ENCODE results near the gene DAPK1. TPM values are rescaled to one million over a fixed set of nuclear protein-coding genes. Genes with fewer than 3 reads are reported as not detected.

Gene DAPK1
- total RNA-seq, 1 experiment from 2014 or later = 133 TPM

DNA sequence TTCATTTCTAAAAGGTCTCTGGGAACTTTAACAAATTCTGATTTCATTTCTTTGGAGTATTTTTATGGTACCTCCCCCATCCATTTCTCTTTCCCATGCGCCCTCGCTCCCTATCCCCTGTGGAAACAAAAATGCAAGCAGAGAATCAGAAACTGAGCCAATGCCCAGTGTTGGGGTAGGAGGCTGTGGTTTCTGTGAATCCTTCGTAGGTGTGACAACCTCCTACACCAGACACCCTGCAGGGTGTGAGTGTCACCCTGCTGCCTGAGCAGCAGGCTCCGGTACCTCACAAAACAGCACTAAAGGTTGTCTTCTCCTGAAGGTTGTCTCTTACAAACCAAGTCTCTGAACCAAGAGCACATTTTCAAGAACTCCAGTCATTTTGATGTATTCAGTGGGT, 124.4 kb downstream of the DAPK1 start:
- TF ChIP-seq, protein P1, sequence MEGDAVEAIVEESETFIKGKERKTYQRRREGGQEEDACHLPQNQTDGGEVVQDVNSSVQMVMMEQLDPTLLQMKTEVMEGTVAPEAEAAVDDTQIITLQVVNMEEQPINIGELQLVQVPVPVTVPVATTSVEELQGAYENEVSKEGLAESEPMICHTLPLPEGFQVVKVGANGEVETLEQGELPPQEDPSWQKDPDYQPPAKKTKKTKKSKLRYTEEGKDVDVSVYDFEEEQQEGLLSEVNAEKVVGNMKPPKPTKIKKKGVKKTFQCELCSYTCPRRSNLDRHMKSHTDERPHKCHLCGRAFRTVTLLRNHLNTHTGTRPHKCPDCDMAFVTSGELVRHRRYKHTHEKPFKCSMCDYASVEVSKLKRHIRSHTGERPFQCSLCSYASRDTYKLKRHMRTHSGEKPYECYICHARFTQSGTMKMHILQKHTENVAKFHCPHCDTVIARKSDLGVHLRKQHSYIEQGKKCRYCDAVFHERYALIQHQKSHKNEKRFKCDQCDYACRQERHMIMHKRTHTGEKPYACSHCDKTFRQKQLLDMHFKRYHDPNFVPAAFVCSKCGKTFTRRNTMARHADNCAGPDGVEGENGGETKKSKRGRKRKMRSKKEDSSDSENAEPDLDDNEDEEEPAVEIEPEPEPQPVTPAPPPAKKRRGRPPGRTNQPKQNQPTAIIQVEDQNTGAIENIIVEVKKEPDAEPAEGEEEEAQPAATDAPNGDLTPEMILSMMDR (IDR thresholded peaks at IDR 0.05; ENCODE audit: unreplicated experiment) = no peak
- Mint-ChIP-seq H3K4me1 (ENCODE audit: low read depth, unreplicated experiment) (peaks cover 20% of the 10 kb centered on the region), H3K9me3 (ENCODE audit: low read depth, unreplicated experiment) (no peaks in the 10 kb centered on the region), H3K27ac (ENCODE audit: unreplicated experiment) (no peak overlapping the region), H3K4me3 (ENCODE audit: low read depth, unreplicated experiment) (no peak overlapping the region), H3K36me3 (ENCODE audit: insufficient read depth, unreplicated experiment) (peaks cover 25% of the 10 kb centered on the region), H3K27me3 (ENCODE audit: unreplicated experiment) (no peaks in the 10 kb centered on the region)
- no peak for DNase-seq
- intact Hi-C loops (cut with micrococcal nuclease; ENCODE audit: unreplicated experiment) = no loop called here
- BruUV-seq (replicated peaks) = no TSS peak
- CTCF ChIA-PET = no interaction called here

DNA sequence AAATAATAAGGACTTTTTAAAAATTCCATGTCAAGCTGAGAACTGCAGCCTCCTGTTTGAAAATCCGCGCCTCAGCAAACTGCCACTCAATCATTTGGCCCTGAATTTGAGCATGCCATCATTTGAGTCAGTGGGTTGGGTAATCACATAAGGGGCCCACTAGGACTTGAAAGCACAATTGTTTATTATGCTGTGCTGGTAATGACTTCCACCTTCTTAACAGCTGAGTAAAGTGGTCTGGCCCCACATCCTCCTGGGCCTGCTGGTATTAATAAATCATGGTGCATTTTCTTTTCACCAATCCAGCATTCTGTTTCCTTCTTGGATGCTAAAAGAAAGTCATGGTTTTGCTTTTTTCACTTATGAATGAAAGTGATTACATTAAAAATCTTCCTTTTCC, 125.3 kb downstream of the DAPK1 start:
- no peak overlapping the region for H3K4me3 Mint-ChIP-seq (ENCODE audit: low read depth, unreplicated experiment)
- H3K27me3 Mint-ChIP-seq (ENCODE audit: unreplicated experiment) = no peaks in the 10 kb centered on the region
- TF ChIP-seq, protein P1 (IDR thresholded peaks at IDR 0.05; ENCODE audit: unreplicated experiment) = no peak
- intact Hi-C loops (cut with micrococcal nuclease; ENCODE audit: unreplicated experiment) = no loop called here
- H3K36me3 Mint-ChIP-seq (ENCODE audit: insufficient read depth, unreplicated experiment) = peaks cover 21% of the 10 kb centered on the region
- peaks cover 13% of the 10 kb centered on the region for H3K4me1 Mint-ChIP-seq (ENCODE audit: low read depth, unreplicated experiment)
- H3K27ac Mint-ChIP-seq (ENCODE audit: unreplicated experiment) = no peak overlapping the region
- H3K9me3 Mint-ChIP-seq (ENCODE audit: low read depth, unreplicated experiment) = no peaks in the 10 kb centered on the region
- DNase-seq = no peak
- no TSS peak for BruUV-seq (replicated peaks)
- CTCF ChIA-PET = no interaction called here

DNA sequence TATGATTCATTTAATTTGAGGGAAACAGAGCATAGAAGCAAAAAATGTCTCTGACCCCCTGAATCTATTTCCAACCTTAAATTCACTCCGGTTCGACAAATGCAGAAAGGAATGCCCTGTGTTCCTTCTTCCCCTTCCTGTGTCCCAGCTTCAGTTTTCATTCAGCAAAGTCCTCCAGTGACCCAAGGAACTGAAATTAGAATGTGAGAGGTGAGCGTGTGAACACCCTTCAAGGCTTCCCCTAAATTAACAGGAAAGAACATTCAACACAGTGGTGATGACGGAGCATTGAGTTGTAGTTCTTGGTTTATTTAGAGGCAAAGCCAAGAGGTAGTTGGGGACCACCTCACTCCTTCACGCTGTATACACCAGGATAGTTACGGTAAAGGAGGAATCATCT, 130.7 kb downstream of the DAPK1 start:
- CTCF ChIA-PET = no interaction called here
- Mint-ChIP-seq H3K9me3 (ENCODE audit: low read depth, unreplicated experiment) (no peaks in the 10 kb centered on the region), H3K36me3 (ENCODE audit: insufficient read depth, unreplicated experiment) (peaks cover 14% of the 10 kb centered on the region), H3K4me1 (ENCODE audit: low read depth, unreplicated experiment) (no peaks in the 10 kb centered on the region), H3K4me3 (ENCODE audit: low read depth, unreplicated experiment) (no peak overlapping the region), H3K27ac (ENCODE audit: unreplicated experiment) (no peak overlapping the region), H3K27me3 (ENCODE audit: unreplicated experiment) (no peaks in the 10 kb centered on the region)
- intact Hi-C loops (cut with micrococcal nuclease; ENCODE audit: unreplicated experiment) = no loop called here
- DNase-seq = no peak
- no TSS peak for BruUV-seq (replicated peaks)
- TF ChIP-seq, protein P1 (IDR thresholded peaks at IDR 0.05; ENCODE audit: unreplicated experiment) = no peak

DNA sequence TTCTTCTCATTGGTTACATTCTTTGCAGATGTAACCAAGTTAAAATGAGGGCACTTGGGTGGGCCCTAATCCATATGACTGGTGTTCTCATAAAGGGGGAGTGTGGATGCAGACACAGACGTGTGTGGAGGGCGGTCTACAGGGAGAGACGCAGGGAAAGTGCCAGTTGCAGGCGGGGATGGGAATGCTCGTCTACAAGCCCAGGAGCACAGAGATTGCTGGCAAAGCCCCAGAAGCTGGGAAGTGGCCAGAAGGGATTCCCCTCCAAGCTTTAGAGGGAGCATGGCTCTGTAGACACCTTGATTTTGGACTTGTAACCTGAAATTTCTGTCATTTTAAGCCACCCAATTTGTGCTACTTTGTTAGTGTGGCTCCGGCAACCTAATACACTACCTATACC, 131.4 kb downstream of the DAPK1 start:
- Mint-ChIP-seq H3K4me3 (ENCODE audit: low read depth, unreplicated experiment) (no peak overlapping the region), H3K36me3 (ENCODE audit: insufficient read depth, unreplicated experiment) (peaks cover 14% of the 10 kb centered on the region), H3K4me1 (ENCODE audit: low read depth, unreplicated experiment) (no peaks in the 10 kb centered on the region), H3K27ac (ENCODE audit: unreplicated experiment) (no peak overlapping the region), H3K9me3 (ENCODE audit: low read depth, unreplicated experiment) (no peaks in the 10 kb centered on the region), H3K27me3 (ENCODE audit: unreplicated experiment) (no peaks in the 10 kb centered on the region)
- TF ChIP-seq, protein P1 (IDR thresholded peaks at IDR 0.05; ENCODE audit: unreplicated experiment) = no peak
- no TSS peak for BruUV-seq (replicated peaks)
- DNase-seq = no peak
- CTCF ChIA-PET = no interaction called here
- intact Hi-C loops (cut with micrococcal nuclease; ENCODE audit: unreplicated experiment) = no loop called here

DNA sequence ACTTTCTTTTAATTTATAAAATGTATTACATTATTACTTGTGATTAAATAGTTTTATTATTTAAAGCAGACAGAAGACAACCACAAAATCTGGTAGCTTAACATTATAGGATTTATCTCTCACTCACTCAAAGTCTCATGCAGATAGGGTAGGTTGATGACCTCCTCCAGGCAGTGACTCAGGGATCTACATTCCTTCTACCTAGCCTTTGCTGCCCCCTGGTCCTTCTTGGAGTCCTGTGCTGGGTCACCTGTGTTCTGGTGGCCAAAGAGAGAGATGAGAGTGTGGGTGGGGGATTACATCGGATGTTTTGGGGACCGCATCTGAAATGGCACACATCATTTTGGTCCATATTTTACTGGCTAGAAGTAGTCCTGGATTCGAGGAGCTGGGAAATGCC, 132.6 kb downstream of the DAPK1 start:
- CTCF ChIA-PET = no interaction called here
- Mint-ChIP-seq H3K36me3 (ENCODE audit: insufficient read depth, unreplicated experiment) (peaks cover 19% of the 10 kb centered on the region), H3K9me3 (ENCODE audit: low read depth, unreplicated experiment) (no peaks in the 10 kb centered on the region), H3K27me3 (ENCODE audit: unreplicated experiment) (no peaks in the 10 kb centered on the region), H3K4me3 (ENCODE audit: low read depth, unreplicated experiment) (no peak overlapping the region), H3K4me1 (ENCODE audit: low read depth, unreplicated experiment) (no peaks in the 10 kb centered on the region), H3K27ac (ENCODE audit: unreplicated experiment) (no peak overlapping the region)
- intact Hi-C loops (cut with micrococcal nuclease; ENCODE audit: unreplicated experiment) = no loop called here
- BruUV-seq (replicated peaks) = no TSS peak
- TF ChIP-seq, protein P1 (IDR thresholded peaks at IDR 0.05; ENCODE audit: unreplicated experiment) = no peak
- DNase-seq = no peak

Measured in Calu3 (cell line).